Activated naive CD4-positive, alpha-beta T cell treated with anti-CD3 and anti-CD28 coated beads for 36 hours (primary cell): ENCODE results near the gene RELCH. TPM values are rescaled to one million over a fixed set of nuclear protein-coding genes. Genes with fewer than 3 reads are reported as not detected.

Experiments used
- CTCF ChIA-PET: fragments of 350-600 bp; sonication (Branson Sonifier 250); formaldehyde crosslinking; loops from one replicate; lab custom pipeline; 2021; ENCODE audit warnings: antibody characterized with exemption; lab: Charles Lee
- DNase-seq: peaks from one replicate; pipeline ENCODE4 v3.0.0-alpha.2; 2020
- H3K27ac Mint-ChIP-seq: one replicate; pipeline ENCODE4 v1.8.0; 2021; ENCODE audit warnings: mild to moderate bottlenecking, mixed read lengths
- H3K27me3 Mint-ChIP-seq: one replicate; pipeline ENCODE4 v1.8.0; 2021; ENCODE audit warnings: low read depth, mixed read lengths
- H3K36me3 Mint-ChIP-seq: one replicate; pipeline ENCODE4 v1.8.0; 2021; ENCODE audit warnings: low read depth, mixed read lengths
- H3K4me1 Mint-ChIP-seq: one replicate; pipeline ENCODE4 v1.8.0; 2021; ENCODE audit warnings: low read depth, mixed read lengths
- H3K4me3 Mint-ChIP-seq: one replicate; pipeline ENCODE4 v1.8.0; 2021; ENCODE audit warnings: mild to moderate bottlenecking, moderate library complexity, mixed read lengths
- H3K9me3 Mint-ChIP-seq: one replicate; pipeline ENCODE4 v1.8.0; 2021; ENCODE audit warnings: mixed read lengths
- intact Hi-C: fragments of 100-400 bp; cut with micrococcal nuclease; formaldehyde crosslinking; loops from one replicate; pipeline ENCODE4 v1.15.1; 2023
- total RNA-seq, 2 experiments: library from RNA; stranded (reverse); gene quantifications; one replicate each; pipeline ENCODE4 v1.2.3, GENCODE V29; 2021

RELCH gene
- total RNA-seq, 2 experiments from 2014 or later = 15.7 to 16.3 TPM

DNA sequence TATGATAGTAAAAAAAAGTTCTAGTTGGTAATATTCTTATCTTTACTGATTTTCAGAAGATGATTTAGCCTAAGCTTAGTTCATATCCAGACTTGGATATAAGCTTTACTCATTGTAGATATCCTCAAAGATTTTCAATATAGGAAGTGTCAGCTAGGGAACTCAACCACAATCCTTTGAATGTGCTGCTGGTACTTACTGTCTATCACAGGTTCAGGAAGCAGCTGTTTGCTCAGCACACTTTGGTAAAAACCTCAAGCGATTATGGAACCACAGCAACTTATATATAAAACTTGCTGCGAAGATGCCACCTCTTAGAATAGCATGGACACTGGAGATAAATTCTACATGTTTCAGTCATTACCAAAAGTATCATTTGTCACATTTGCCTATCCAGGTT is 77.9 kb downstream of the RELCH start:
- Mint-ChIP-seq H3K4me1 (no peaks in the 10 kb centered on the region), H3K27me3 (no peaks in the 10 kb centered on the region), H3K27ac (no peak overlapping the region), H3K4me3 (no peak overlapping the region), H3K36me3 (peaks cover 19% of the 10 kb centered on the region), H3K9me3 (no peaks in the 10 kb centered on the region)
- intact Hi-C loops = no loop called here
- DNase-seq = no peak
- CTCF ChIA-PET = interaction anchor here (1.2 to 3.2 kb wide), 2 partner anchors 16 to 629 kb away, joined by 4 to 14 read pairs; no protein-coding TSS in a partner anchor

DNA sequence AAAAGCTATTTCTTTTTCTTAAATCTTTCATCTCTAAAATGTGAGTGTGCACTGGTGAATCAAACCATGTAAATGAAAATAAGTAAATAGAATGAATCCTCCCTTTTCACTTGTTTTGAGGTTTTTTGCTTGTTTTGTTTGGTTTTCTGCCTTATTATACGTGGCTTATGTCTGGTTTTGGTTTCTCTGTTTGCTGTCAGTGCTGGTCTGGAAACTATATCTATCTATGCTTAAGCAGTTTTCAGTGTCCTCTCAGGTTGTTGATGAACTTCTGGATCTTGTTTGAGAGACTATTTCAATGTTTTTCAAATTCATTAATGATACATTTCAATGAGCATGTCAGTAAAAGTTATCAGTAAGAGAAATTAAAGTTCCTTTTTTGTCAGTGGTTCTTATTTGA is 90.0 kb downstream of the RELCH start:
- no peak for DNase-seq
- intact Hi-C loops = no loop called here
- Mint-ChIP-seq H3K9me3 (no peaks in the 10 kb centered on the region), H3K27ac (no peak overlapping the region), H3K4me1 (peaks cover 16% of the 10 kb centered on the region), H3K36me3 (peaks cover 10% of the 10 kb centered on the region), H3K4me3 (no peak overlapping the region), H3K27me3 (no peaks in the 10 kb centered on the region)
- CTCF ChIA-PET = no interaction called here

DNA sequence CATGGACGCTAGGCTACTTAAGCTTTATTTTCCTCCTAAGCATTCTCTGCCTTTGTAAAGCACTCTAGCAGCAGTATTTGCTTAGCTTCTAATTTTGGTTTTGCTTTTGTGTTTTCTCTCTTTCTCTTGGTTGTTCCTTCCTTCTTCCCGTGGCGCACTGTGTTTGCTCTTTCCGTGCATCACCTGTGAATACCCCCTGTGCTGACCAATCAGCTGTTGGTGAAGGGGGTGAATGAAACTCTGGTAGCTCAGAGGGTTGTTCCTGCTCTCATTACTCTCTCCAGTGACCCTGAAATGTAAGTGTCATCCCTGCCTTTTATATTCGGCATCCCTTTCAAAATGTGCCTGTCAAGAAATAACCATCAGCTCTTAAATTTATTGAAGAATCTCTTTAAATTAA is 92.5 kb downstream of the RELCH start:
- Mint-ChIP-seq H3K36me3 (peaks cover 16% of the 10 kb centered on the region), H3K27me3 (no peaks in the 10 kb centered on the region), H3K4me1 (peaks cover 30% of the 10 kb centered on the region), H3K27ac (no peak overlapping the region), H3K4me3 (no peak overlapping the region), H3K9me3 (no peaks in the 10 kb centered on the region)
- CTCF ChIA-PET = interaction anchor here (1.2 to 2.2 kb wide), 2 partner anchors 146 to 305 kb away, joined by 3 to 7 read pairs; no protein-coding TSS in a partner anchor
- intact Hi-C loops = no loop called here
- no peak for DNase-seq

DNA sequence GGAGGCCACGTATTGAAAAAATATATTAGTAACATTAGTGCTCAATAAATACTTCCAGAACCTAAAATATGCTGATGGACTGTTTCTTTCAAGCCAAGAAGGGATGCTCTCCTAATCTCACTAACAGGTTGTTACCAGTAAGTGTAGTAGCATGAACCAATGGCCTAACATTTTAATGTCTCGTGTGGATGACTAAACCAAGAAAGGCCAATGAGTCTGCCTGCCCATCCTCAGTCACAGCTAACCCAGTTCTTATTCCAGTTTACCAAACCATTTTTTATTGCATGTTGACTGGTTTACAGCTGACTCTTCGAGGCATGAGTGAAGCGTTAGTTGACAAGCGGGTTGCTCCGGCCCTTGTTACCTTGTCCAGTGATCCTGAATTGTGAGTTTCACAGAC is 93.0 kb downstream of the RELCH start:
- Mint-ChIP-seq H3K27ac (no peak overlapping the region), H3K9me3 (no peaks in the 10 kb centered on the region), H3K27me3 (no peaks in the 10 kb centered on the region), H3K4me1 (peaks cover 32% of the 10 kb centered on the region), H3K4me3 (no peak overlapping the region), H3K36me3 (peaks cover 19% of the 10 kb centered on the region)
- DNase-seq = no peak
- CTCF ChIA-PET = interaction anchor here (1.2 to 2.2 kb wide), 2 partner anchors 146 to 304 kb away, joined by 3 to 7 read pairs; no protein-coding TSS in a partner anchor
- intact Hi-C loops = loop anchor here (2.0 to 5.0 kb wide), 2 partner anchors 19 to 247 kb away; no protein-coding TSS in a partner anchor

DNA sequence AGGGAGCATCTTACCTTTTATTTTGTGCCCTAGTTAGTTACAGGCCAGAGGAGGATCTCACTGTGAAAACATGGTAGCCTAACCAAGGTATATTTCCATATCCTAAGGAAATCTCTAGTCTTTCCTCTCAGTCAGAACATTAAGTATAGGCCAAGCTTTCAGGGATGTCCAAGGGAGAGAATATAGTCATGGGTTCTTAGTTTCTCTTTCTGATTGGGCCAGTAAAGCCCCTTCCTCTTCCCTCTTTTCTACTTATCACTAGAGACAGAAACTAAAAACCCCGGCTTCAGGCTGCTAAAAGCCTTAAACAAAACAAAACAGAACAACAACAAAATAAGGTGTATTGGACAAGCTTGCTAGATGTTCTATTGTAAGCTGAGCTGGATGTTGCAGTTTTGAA is 93.7 kb downstream of the RELCH start:
- Mint-ChIP-seq H3K4me3 (no peak overlapping the region), H3K27me3 (no peaks in the 10 kb centered on the region), H3K36me3 (peaks cover 24% of the 10 kb centered on the region), H3K27ac (no peak overlapping the region), H3K4me1 (peaks cover 38% of the 10 kb centered on the region), H3K9me3 (no peaks in the 10 kb centered on the region)
- no peak for DNase-seq
- CTCF ChIA-PET = interaction anchor here (2.2 kb wide), 1 partner anchor 304 kb away, joined by 7 read pairs; no protein-coding TSS in a partner anchor
- intact Hi-C loops = loop anchor here (1.0 to 5.0 kb wide), 7 partner anchors 9 to 306 kb away; partner anchors contain the start of genes PIGN and RELCH

DNA sequence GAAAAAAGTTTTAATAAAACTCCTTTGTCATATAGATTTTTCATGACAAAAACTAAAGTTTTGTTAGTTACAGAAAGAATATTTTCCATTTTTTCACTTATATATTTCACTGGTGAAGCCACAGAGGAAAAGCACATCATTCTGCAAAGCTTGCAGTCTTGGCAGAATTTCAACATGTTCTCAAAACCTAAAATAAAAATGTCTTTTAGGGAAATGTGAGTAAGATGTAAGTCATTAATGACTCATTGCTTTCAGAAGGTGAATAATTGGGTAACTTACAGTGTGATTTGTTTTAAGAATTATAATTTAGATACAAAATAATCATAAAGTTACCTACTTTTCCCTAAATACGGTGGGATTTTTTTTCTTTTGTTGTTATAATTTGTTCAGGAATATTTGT is 94.6 kb downstream of the RELCH start:
- intact Hi-C loops = loop anchor here (1.0 to 5.0 kb wide), 11 partner anchors 8 to 564 kb away; partner anchors contain the start of genes PIGN, RELCH and TNFRSF11A
- no peak for DNase-seq
- CTCF ChIA-PET = interaction anchor here (0.8 kb wide), 1 partner anchor 95 kb away, joined by 4 read pairs; the partner anchor contains the start of genes PIGN and RELCH
- H3K4me1 Mint-ChIP-seq = peaks cover 39% of the 10 kb centered on the region
- H3K27me3 Mint-ChIP-seq = no peaks in the 10 kb centered on the region
- H3K4me3 Mint-ChIP-seq = no peak overlapping the region
- no peaks in the 10 kb centered on the region for H3K9me3 Mint-ChIP-seq
- H3K36me3 Mint-ChIP-seq = peaks cover 25% of the 10 kb centered on the region
- no peak overlapping the region for H3K27ac Mint-ChIP-seq

DNA sequence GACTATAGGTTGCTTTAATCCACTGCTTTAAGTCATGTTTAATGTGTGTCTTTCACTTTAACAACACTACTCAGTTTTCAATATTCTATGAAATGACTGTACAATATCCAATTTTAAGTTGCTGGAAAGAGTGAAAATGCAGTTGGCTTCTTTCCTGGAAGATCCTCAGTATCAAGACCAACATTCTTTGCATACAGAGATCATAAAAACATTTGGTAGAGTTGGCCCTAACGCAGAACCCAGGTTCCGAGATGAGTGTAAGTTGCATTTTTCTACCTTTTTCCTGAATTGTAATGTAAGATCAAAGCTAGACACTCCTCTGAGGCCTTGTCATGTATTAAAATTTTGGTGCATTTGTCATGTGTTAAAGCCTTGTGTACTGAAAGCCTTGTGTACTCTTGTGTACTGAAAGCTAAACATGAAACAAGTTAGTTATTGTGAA is 95.2 kb downstream of the RELCH start:
- H3K4me1 Mint-ChIP-seq = peaks cover 36% of the 10 kb centered on the region
- H3K36me3 Mint-ChIP-seq = peaks cover 25% of the 10 kb centered on the region
- intact Hi-C loops = loop anchor here (1.0 to 5.0 kb wide), 5 partner anchors 43 to 563 kb away; partner anchors contain the start of gene TNFRSF11A
- DNase-seq = peak; percentile 8
- no peaks in the 10 kb centered on the region for H3K9me3 Mint-ChIP-seq
- CTCF ChIA-PET = interaction anchor here (0.6 to 0.8 kb wide), 2 partner anchors 9 to 95 kb away, joined by 3 to 4 read pairs; partner anchors contain the start of genes PIGN and RELCH
- H3K27me3 Mint-ChIP-seq = no peaks in the 10 kb centered on the region
- H3K27ac Mint-ChIP-seq = peak overlapping the region; percentile 65
- no peak overlapping the region for H3K4me3 Mint-ChIP-seq

DNA sequence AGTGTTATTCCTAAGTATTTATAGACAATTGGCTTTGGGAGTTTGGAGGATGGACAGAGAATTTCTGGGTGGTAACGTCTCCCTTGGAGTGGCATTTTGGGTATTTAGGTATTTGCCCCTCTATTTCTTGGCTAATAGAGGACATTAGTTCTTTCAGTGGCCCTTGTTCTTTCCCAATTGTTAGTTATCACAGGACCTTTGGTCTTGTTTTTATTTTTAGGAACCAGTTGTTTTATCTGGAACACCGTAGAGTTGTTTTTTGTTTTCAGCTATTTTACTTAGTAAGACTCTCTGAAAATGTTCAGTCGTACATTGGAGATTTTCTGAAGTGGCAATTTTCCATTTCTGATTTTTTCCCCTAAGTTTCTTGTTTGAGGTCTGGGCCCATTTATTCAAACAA is 97.6 kb downstream of the RELCH start:
- intact Hi-C loops = loop anchor here (5.0 kb wide), 2 partner anchors 243 to 488 kb away; no protein-coding TSS in a partner anchor
- Mint-ChIP-seq H3K27me3 (no peaks in the 10 kb centered on the region), H3K27ac (no peak overlapping the region), H3K4me1 (peaks cover 57% of the 10 kb centered on the region), H3K36me3 (peaks cover 28% of the 10 kb centered on the region), H3K4me3 (no peak overlapping the region), H3K9me3 (no peaks in the 10 kb centered on the region)
- DNase-seq = no peak
- CTCF ChIA-PET = no interaction called here

DNA sequence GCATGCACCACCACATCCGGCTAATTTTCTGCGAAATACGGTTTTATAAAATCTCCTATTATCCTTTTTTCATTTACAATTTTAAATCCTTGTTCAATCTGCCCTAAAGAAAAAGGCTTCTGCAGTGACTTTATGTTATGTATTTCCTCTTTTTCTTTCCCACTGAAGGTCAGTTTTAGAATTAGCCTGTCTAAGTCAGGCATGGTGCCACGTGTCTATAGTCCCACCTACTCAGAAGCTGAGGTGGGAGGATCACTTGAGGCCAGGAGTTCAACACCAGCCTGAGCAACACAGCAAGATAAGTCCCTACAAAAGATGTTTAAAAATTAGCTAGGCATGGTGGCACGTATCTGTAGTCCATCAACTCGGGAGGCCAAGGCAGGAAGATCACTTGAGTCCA is 98.2 kb downstream of the RELCH start:
- Mint-ChIP-seq H3K27me3 (no peaks in the 10 kb centered on the region), H3K36me3 (peaks cover 28% of the 10 kb centered on the region), H3K9me3 (no peaks in the 10 kb centered on the region), H3K4me3 (no peak overlapping the region), H3K4me1 (peaks cover 57% of the 10 kb centered on the region), H3K27ac (no peak overlapping the region)
- CTCF ChIA-PET = no interaction called here
- DNase-seq = no peak
- intact Hi-C loops = loop anchor here (5.0 kb wide), 1 partner anchor 487 kb away; no protein-coding TSS in a partner anchor

DNA sequence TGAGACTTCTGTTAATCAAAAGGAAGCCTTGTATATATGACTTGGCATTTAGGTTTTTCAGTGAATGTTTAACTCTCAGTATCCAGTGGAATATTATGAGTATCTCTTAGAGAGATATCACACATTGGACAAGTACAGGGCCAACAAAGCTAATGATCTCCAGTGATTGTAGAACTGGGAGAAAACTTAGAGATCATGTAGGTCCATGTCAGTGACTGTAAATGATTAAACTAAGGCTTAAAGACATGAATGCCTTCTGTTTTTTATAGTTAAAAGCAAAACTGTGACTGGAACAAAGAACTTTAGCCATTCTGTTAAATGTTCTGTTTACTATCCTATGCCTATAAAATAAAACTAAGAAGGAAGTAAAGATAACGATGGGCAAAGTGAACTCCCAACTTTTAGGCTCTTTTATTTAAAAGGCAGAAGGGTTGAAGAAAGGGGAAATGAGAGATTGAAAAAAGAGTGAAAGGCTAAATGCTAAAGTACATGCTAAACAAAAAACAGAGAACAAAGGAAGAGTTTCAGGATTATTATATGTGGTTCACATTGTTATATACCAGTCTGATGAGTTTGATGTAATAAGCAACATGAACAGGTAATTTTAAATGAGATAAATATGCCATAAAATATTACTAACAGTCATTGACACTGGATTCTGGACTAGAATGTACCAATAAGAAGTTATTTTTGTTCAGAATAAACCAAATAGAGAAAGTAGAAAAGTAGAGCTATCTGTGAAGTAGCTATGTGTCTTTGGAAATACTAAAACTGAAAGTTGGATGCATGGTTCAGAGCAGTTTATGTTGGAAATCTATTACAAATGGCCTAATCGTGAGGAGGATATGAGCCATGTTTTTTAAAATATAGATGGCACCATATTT is 101.0 kb downstream of the RELCH start:
- H3K9me3 Mint-ChIP-seq = no peaks in the 10 kb centered on the region
- H3K27me3 Mint-ChIP-seq = no peaks in the 10 kb centered on the region
- CTCF ChIA-PET = no interaction called here
- intact Hi-C loops = loop anchor here (2.0 to 5.0 kb wide), 3 partner anchors 37 to 484 kb away; partner anchors contain the start of gene TNFRSF11A
- peaks cover 25% of the 10 kb centered on the region for H3K36me3 Mint-ChIP-seq
- no peak overlapping the region for H3K4me3 Mint-ChIP-seq
- no peak for DNase-seq
- peaks cover 36% of the 10 kb centered on the region for H3K4me1 Mint-ChIP-seq
- H3K27ac Mint-ChIP-seq = no peak overlapping the region

DNA sequence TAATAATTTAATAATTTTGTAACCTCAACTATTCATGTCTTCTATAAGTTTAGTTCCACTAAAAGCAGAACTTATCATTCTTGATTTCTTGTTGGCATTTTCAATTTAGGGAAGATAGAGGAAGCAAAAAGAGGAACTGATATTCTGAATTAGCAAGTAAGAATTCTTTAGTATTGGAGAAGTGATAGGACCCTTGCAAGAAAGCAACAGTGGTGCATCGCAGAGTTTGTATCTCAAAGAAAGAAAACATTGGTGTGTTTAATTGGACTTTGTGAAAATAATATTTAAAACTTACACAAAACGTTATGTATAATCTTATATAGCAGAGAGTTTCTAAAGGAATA is 101.6 kb downstream of the RELCH start:
- intact Hi-C loops = loop anchor here (1.0 to 5.0 kb wide), 6 partner anchors 7 to 484 kb away; partner anchors contain the start of gene TNFRSF11A
- H3K4me3 Mint-ChIP-seq = no peak overlapping the region
- no peaks in the 10 kb centered on the region for H3K27me3 Mint-ChIP-seq
- CTCF ChIA-PET = no interaction called here
- H3K9me3 Mint-ChIP-seq = no peaks in the 10 kb centered on the region
- peaks cover 20% of the 10 kb centered on the region for H3K36me3 Mint-ChIP-seq
- no peak overlapping the region for H3K27ac Mint-ChIP-seq
- H3K4me1 Mint-ChIP-seq = peaks cover 32% of the 10 kb centered on the region
- no peak for DNase-seq

DNA sequence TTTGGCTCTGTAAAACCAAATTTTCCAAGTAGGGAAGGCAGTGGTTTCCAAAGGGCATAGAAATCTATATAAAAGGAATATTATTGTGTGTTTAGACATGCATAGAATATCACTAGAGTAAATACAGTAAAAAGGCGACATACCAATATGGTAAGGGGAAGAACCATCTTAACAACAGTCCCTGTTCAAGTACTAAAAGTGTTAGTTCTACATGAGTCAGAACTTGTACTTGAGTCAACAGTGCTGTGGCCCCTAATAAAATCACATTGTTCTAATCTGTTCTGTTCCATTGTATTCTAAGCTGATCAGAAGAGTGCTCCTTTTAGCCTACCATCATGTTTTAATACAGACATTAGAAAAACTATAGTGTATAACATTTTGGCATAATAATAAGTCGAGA is 102.0 kb downstream of the RELCH start:
- Mint-ChIP-seq H3K36me3 (peaks cover 20% of the 10 kb centered on the region), H3K27me3 (no peaks in the 10 kb centered on the region), H3K9me3 (no peaks in the 10 kb centered on the region), H3K4me1 (peaks cover 29% of the 10 kb centered on the region), H3K27ac (peak overlapping the region; percentile 1), H3K4me3 (no peak overlapping the region)
- no peak for DNase-seq
- intact Hi-C loops = loop anchor here (1.0 to 5.0 kb wide), 6 partner anchors 8 to 483 kb away; partner anchors contain the start of gene TNFRSF11A
- CTCF ChIA-PET = no interaction called here
